Endothelial cell of hepatic sinusoid (primary cell): ENCODE measurements around the gene GATA5.

ENCODE experiments used
- in situ Hi-C: cut with HindIII; loops from 2 replicates; pipeline ENCODE4 v1.10.0; 2017; ENCODE audit warnings: low sequenced_read_pairs

Gene GATA5

DNA sequence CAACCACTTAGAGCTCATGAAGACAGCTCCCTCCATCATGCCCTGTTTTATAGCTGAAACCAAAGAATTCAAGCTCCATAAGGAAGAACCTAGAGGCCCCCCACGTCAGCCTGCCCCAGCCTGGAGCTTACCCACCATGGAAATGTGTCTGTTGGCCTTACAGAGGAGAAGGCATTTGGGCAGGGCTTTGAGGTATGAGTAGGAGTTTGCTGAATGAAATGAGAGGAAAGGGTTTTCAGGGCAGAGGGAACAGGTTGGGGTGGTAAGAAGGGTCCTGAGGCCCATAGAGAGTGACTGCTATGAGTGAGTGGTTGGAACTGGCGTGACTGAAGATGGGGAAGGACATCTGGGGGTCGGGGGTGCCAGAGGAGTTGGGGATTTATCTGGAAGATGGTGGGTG lies 12.7 kb upstream of the GATA5 start:
- in situ Hi-C loops, result no loop called here

DNA sequence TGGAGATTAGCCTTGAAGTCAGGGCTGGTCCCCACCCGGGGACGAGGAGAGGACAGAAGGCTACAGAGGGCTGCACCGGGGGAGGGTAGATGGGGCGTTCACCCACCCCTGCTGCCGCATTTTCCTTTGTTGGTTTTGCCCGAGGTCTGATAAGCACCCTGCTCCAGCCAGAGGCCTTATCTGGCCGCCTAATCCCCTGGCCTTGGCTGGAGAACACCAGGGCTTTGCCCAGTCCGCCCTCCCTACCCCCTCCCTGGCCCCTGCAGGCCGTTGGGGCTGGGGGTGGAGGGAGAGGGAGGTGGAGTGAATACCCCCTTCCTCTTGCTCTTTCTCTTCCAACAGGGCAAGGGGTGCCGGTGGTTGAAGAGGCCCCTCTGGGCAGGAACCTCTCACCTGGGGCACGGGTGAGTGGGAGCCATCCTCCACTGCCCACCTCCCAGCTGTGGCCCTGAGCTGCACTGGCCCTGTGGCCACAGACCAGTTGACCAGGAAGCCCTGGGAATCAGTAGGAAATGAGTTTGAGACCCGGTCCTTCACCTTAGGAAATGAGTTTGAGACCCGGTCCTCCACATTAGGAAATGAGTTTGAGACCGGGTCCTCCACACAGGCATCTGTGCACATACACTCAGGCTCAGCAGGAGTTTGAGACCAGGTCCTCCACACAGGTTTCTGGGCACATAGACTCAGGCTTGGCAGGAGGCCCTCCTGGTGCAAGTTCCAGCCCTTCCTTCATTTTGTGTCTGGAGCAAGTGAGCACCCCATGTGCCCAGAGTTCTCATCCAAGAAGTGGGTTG lies 12.0 kb upstream of the GATA5 start:
- in situ Hi-C loops, result no loop called here

DNA sequence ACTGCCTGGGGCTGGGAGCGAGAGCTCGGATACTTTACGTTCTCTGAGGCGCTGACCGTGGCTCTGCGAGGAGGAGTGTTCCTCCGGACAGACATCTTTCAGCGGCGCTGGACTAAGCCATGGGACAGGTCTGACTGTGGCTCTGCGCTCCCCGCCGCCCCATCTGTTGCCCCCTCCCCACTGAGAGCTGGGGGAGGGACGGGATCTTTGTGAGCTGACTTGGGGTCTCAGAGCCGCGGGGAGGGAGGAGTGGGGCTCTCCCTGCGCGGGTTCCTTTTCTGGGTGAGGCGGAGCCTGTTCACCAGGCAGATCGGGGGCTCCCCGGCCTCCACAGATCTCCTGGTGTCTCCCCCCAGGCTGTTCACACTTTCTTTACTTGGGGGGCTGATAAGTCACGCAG lies 11.3 kb upstream of the GATA5 start:
- in situ Hi-C loops, result no loop called here

DNA sequence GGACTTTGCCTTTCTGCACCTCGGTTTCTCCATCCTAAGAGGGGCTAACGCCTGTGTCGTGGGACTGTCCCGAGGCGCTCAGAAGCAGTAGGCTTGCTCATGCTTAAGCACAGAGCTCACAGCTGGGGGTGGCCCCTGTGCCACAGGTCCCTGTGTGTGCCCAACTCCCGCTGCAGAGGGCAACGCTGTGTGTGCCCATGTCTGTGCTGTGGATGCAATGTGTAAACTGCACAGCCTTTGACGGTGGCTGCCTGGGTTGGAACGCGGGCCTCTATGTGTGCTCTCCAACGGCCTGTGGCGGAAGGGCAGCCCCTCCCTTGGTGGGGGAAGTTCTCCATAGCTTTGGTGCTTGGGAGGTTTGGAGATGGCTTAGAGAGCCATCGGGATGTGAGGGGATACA lies 10.7 kb upstream of the GATA5 start:
- in situ Hi-C loops, result no loop called here

DNA sequence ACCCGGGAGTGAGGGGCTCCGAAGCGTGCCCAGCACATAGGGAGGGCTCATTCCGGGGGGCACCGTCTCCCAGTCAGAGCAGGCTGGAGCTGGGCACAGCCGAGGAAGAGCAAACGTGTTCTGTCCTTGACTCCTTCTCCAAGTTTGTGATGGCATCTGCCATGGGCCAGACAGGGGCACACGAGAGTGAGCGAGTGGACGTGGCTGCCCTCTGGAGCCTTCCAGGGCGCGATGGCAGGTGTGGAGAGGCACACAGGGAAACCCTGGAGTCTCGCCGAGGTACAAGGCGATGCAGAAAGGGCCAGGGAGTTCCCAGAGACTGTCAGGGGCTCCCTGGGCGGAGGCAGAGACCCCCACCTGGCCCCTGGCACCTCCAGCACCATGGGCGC lies 9.9 kb upstream of the GATA5 start:
- in situ Hi-C loops, result no loop called here

DNA sequence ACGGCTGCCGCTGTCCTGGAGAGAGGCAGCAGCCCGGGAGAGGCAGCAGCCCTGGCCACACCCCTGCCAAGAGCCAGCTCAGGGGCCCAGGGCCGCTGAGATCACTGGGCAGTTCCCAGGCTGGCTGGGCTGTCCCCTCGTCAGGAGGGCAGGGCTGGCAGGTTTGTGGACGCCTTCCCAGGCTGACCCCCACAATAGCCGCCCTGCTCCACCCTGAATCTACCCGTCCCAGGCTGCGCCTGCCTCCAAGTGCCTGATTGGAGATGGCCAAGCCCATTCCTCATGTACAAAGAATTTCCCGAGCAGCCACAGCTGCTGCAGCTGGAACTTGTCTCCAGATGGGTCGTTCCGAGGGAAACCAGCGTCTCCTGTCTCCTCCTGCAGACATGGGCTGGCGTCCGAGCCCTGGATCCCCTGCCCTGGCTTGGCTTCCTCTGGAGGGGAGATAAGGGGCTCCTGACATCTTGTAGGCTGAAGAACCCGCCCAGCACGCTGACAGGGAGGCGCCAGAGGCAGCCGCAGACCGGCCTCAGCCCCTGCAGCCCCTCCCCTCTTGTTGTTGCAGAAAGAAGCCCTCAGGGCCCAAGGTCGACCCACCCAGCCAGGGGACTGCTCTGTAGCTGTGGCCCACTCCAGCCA lies 9.4 kb upstream of the GATA5 start:
- in situ Hi-C loops, result no loop called here

DNA sequence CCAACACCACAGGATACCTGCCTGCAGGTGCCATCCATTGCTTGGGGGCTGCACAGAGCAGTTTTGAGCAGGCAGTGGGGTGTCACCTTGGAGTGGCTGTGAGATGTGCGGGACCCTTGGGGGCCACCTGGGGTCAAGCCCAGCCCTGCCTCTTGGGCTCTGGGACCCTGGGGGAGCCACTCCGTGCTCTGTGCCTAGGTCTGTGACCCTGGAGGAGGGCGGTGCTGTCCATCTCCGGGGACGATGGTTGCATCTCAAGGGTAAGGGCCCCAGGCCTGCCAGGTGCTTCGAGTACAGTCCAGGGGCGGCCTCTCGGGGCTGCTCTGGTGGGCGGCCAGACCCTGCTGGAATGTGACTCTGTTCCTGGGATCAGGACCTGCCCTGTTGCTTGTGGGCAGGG lies 8.7 kb upstream of the GATA5 start:
- in situ Hi-C loops, result no loop called here

DNA sequence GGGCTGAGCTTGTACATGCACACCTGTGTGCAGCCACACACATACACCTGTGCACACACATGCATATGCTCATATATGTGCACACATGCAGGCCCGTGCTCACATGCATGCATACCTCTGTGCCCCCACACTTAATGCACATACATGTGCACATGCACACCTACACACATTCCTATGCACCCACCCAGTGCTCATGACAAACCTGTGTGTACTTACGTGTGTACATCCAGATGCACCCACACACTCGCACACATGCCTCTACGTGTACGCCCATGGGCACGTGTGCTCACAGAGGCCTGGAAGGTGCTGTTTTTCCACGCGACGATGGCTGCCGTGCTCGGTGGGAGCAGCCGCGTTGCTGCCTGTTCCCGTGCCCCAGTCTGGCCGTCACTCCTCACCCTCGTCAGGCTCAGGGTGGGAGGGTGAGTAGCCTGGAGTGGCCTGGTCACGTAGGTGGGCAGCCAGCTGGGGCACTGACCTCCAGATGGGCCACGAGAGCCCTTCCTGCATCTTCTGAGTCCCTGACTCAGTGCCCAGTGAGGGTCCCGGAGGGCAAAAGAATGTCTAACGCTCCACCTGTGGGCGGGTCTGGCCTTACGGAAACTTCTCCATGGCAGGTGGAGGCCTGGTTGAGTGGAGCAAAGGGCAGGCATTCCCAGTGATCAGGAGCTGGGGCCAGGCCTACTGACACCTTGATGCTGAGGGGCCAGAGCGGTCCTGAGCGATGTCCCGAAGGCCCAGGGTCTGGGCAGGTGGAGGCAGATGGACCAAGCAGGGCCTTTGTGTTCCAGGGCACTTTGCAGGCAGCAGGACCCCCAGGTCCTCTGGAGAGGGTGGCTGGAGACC lies 8.0 kb upstream of the GATA5 start:
- in situ Hi-C loops, result no loop called here

DNA sequence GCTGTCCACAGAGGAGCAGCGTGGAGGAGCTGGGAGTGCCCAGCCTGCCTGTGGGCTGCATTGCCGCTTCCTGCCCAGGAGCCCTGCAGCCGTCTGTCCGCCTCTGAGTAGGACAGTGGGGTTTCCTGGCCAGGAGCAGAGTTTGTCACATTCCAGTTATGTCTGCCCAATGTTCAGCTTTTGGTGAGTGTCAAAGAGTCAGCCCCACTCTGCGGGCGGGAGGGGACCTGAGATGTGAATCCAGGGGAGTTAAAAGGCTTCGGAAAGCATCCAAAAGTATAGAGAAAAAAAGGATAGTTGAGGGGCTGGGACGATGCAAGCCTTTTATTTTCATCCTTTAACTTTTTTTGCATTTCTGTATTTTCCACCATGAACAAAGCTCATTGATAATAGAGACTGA lies 7.2 kb upstream of the GATA5 start:
- in situ Hi-C loops, result no loop called here

DNA sequence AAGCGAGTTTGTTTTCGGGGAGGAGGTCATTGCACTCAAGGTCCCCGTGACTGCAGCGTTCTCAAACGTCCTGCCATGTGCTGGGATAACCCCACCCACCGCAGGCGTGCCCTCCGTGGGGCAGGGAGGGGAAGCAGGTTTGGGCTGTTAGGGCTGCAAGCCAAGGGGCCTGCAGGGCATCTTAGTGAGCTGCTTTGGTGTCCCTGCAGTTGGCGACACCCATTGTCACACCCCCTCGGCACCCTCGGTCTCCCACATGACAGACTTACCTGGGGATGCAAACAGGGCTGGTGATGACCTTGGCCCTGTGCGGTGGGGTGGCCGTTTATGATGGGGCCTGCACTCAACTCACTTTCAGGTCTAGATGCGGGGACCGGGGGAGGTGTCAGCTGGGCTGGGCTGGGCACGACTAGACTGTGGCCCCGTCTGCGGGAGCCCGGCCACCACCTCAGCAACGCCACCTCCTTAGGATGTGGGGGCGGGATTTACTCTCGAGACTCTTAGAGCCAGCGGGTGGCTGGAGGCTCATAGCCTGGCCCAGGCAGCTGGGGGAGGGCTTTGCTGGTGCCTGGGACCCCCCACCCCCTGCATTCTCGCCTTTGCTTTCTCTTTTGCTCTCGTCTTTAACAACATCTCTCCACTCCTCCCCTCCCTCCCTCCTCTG lies 6.5 kb upstream of the GATA5 start:
- in situ Hi-C loops, result no loop called here

DNA sequence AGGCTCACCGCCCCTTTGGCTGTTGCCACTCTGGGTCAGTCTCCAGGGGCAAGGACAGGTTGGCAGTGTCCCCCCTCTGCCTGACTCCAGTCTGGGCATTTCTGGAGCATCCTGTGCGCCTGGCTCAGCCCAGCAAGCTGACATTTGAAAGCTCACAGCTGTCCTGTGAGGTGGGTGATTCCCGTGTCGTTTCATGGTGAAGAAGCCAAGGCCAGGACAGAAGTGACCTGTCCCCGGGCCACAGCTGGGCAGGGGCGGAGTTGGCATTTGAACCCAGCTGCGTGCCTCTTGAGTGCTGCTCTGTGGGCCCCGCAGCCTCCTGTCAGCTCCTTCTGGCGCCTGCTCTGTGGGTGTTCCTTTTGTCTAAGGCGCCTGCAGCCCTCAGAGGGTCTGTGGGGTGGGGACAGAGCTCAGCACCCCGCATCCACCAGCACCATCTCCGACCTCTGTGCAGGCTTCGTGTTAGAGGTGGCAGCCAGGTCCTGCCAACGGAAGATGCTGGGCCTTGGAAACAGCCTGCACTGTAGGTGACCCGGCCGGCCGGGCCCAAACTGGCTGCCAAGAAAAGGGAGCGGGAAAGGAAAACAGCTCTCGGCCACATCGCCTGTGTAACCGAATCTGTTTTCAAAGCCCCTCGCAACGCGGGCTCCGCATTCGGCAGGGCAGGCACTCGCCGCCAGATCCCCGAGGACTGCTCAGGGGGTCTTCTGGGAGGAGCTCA lies 5.8 kb upstream of the GATA5 start:
- in situ Hi-C loops, result no loop called here

DNA sequence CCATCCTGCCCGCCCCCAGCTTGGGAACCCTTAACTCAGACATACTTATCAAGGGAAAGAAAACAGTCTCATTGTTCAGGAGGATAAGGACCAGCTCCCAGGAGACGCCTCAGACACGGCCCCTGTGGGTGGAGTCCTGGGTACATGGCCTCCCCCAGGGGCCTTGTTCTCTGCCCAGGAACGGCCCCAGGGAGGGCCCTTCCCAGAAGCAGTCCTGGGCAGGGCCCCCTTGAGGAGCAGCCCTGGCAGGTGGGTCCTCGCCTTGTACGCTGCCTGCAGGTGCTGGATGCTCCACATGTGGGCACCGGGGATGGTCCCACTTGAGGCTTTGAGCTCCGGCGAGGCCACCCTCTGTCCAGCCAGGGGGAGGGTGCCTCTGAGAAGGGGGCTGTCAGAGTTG lies 4.5 kb upstream of the GATA5 start:
- in situ Hi-C loops, result no loop called here

DNA sequence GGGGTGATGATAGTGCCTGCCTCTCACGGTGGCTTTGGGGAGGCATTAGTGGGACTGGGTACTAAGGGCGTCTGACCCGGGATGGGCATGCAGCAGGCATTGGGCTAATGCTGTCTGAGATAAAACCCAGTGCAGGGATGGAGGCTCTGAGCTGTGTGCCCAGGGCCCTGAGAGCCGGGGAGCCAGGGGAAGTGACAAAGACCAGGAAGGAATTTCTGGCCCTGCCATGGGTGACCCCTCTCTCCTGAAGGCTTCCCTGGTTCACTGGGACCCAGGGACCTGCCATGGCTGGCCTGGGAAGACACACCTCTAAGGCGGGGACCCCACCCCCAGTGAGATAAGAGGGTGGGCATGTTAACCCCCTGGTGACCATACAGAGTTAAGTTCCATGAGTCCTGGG lies 3.9 kb upstream of the GATA5 start:
- in situ Hi-C loops, result no loop called here

DNA sequence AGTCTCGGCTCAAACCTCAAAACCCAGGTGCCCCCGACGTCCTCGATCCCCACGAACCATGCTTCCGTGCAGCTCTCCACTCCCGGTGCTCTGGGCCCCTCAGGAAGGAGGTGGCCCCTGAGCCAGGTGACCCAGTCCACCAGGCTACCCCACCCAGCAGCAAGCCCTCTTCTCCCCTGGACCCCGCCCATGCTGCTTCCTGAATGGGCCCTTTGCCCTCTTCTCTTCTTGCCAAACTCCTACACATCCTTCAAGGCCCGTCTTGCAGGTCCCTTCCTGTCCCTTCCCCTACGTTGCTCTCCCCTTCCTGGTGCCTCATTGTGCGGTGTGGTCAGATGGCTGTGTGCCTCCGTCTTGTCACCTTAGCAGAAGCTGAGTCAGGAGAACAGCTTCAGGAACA lies 3.4 kb upstream of the GATA5 start:
- in situ Hi-C loops, result no loop called here

DNA sequence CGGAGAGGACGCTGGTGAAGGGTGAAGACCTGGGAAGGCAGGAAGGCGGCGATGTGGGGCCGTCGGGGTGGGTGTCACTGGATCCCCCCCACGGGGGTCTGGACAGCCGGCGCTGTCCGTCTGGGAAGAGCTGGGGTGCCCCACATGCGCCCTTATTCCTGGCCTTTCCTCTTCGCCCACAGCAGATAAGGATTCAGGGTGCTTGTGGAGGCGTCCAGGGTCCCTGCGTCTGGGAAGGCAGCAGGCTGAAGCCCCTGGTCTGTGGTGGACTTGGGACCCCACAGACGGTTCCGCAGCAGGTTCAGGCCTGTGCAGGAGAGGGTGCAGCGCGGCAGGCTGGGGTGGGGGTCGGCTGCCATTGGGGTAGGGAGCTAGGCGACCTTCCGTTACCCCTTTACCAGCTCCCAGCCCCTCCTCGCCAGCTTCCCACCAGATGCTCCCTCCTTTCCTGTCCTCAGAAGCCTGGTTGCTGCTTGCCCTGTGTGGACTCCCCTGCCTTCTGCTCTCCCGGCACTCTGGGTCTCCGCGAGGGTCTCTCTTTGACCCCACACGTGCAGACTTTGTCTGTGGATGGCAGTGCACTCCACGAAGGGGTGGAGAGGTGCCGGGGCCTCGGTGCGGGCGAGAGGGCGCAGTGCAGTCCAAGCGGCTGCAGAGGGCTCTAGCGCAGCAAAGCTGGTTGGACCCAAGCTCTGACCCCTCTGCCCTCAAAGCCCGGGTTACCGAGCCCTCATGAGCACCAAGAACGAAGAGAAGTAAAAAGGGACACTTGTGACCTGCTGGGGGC lies 2.1 kb upstream of the GATA5 start:
- in situ Hi-C loops, result no loop called here

DNA sequence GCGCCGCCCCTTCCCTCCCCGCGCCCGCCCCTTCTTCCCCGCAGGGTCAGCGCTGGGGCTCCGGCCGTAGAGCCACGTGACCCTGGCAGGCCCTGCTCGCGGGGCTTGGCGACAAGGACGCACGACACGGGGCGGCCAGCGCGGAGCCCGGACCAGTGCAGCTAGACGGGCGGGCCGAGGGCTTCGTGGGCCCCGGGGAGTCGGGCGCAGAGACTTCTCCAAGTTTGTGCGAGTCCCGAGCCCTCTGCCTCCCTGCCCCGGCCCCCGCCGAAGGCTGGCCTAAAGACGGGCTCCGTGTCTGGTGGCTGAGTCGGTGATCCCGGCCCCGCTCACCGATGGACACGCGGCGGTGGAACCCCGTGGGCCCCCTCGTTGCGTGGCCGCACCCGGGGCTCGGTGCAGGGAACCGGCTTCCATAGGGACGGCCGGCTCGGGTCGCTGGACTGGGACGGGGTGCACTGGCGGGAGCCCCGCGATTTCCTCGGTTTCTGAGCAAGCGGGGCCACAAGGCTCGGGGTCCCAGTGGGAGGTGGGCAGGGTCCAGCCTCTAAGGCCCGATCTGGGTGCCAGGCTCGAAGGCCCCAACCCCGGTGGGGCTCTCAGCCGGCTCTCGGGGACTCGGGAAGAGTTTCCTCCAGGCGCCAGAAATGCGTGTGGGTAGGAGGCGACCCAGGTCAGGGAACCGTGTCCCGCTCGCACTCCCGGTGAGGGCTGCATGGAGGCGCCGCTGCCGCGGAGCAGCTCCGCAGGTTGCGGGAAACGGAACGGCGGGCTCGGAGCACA lies 452 bp upstream of the GATA5 start:
- in situ Hi-C loops, result no loop called here

DNA sequence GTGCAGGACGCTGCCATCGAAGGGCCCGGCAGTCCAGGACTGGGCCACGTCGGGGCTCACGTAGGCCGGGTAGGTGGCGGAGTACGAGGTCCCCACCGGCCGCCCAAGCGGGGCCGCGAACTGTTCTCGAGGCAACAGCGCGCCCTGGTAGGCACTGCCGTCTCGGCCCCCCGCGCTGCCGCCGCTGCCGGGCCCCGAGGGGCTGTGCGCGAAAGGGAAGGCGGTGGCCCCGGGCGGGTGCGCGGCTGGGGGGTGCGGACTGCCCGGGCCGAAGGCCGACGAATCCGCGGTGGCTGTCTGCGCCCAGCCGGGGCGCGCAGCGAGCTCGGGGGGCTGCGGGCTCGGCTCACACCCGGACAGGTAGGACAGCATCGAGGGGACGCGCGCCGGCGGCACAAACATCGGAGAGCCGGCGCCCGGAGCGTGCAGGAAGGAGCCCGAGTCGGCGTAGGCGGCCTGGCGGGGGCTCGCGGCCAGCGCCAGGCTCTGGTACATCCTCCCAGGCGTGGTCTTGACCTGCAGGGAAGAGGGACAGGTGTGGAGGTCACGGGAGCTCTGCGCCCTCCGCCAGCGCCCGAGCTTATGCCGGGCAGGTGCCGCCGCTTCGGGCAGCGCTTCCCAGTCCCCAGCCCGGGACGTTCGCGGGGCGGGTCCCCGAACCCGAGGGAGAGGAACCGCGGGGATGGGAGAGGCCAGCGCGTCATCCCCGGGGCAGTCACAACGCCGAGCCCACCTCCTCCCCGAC lies 596 bp downstream of the GATA5 start:
- in situ Hi-C loops, result no loop called here

DNA sequence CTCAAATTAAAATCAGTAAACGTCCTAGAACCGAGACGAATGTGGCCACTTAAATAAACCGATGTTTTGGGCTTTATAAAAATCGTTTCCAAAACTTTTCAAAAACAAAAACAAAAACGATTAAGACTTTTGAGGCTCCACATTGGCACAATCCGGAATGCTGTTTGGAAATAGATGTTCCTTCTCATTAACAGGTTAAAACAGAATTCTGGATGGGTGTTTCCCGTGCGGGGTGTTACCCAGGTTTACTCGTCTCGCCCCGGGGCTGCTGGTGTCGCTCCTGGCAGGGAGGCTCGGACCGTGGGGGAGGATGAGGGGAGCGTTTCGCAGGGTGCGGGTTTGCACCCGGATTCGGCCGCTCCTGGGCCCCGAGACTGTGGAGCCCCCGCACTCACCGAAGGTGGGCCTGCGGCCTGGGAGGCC lies 1.2 kb downstream of the GATA5 start:
- in situ Hi-C loops, result no loop called here
